Endothelial cell (in vitro differentiated cells): ENCODE data around the gene NELL1. TPM values are rescaled to one million over a fixed set of nuclear protein-coding genes. Genes with fewer than 3 reads are reported as not detected.

Experiments
- DNase-seq: peaks from one replicate; pipeline ENCODE4 v3.0.0; 2021; ENCODE audit warnings: low spot score
- H3K27ac Mint-ChIP-seq: one replicate; pipeline ENCODE4 v1.8.0; 2021; ENCODE audit warnings: mixed read lengths, inconsistent platforms; ENCODE audit not compliant: unreplicated experiment
- H3K27me3 Mint-ChIP-seq: one replicate; pipeline ENCODE4 v1.8.0; 2021; ENCODE audit warnings: mild to moderate bottlenecking, moderate library complexity, mixed read lengths, inconsistent platforms; ENCODE audit not compliant: unreplicated experiment
- H3K36me3 Mint-ChIP-seq: one replicate; pipeline ENCODE4 v1.8.0; 2021; ENCODE audit warnings: mild to moderate bottlenecking, low read depth, mixed read lengths, inconsistent platforms; ENCODE audit not compliant: unreplicated experiment
- H3K4me1 Mint-ChIP-seq: one replicate; pipeline ENCODE4 v1.8.0; 2021; ENCODE audit warnings: mild to moderate bottlenecking, mixed read lengths, inconsistent platforms; ENCODE audit not compliant: unreplicated experiment
- H3K4me3 Mint-ChIP-seq: one replicate; pipeline ENCODE4 v1.8.0; 2021; ENCODE audit warnings: mild to moderate bottlenecking, mixed read lengths, inconsistent platforms; ENCODE audit not compliant: unreplicated experiment
- H3K9me3 Mint-ChIP-seq: one replicate; pipeline ENCODE4 v1.8.0; 2021; ENCODE audit warnings: mixed read lengths, inconsistent platforms; ENCODE audit not compliant: unreplicated experiment
- CTCF ChIP-seq: fragments of 200-600 bp; sonication (generic); IDR thresholded peaks from one replicate; pipeline ENCODE4 v1.5.0; 2021; ENCODE audit warnings: antibody characterized with exemption; ENCODE audit not compliant: unreplicated experiment
- total RNA-seq: library from RNA; stranded (reverse); fragmentation: NEBNext Ultra II Directional; extraction: Animal tissue kit (Norgen Biotek cat#: 25700); gene quantifications from one replicate; pipeline ENCODE4 v1.2.1, GENCODE V29; 2021; ENCODE audit not compliant: unreplicated experiment

NELL1 gene
- total RNA-seq, 1 donor from 2014 or later, result 0.26 TPM

GRCh38 chr11:21511835-21512440, 842.6 kb downstream of the NELL1 start:
- Mint-ChIP-seq H3K4me3 (no peak overlapping the region), H3K36me3 (no peaks in the 10 kb centered on the region), H3K27ac (no peak overlapping the region), H3K4me1 (no peaks in the 10 kb centered on the region), H3K9me3 (no peaks in the 10 kb centered on the region), H3K27me3 (no peaks in the 10 kb centered on the region)
- peak; percentile 86 for DNase-seq
- peak; percentile 78 for TF ChIP-seq CTCF

GRCh38 chr11:21514316-21514715, 844.9 kb downstream of the NELL1 start:
- H3K4me1 Mint-ChIP-seq, result no peaks in the 10 kb centered on the region
- DNase-seq, result peak; percentile 50
- H3K4me3 Mint-ChIP-seq, result no peak overlapping the region
- no peaks in the 10 kb centered on the region for H3K27me3 Mint-ChIP-seq
- TF ChIP-seq CTCF, result peak; percentile 34
- no peaks in the 10 kb centered on the region for H3K9me3 Mint-ChIP-seq
- H3K36me3 Mint-ChIP-seq, result no peaks in the 10 kb centered on the region
- no peak overlapping the region for H3K27ac Mint-ChIP-seq

GRCh38 chr11:21520244-21520643, 850.9 kb downstream of the NELL1 start:
- Mint-ChIP-seq H3K36me3 (no peaks in the 10 kb centered on the region), H3K4me1 (no peaks in the 10 kb centered on the region), H3K27ac (no peak overlapping the region), H3K27me3 (no peaks in the 10 kb centered on the region), H3K4me3 (no peak overlapping the region), H3K9me3 (no peaks in the 10 kb centered on the region)
- DNase-seq, result no peak
- no peak for TF ChIP-seq CTCF

- TF ChIP-seq CTCF, result no peak
- Mint-ChIP-seq H3K27ac (no peak overlapping the region), H3K4me3 (no peak overlapping the region)
Observed at GRCh38 chr11:21529187-21529586, 859.8 kb downstream of the NELL1 start.

GRCh38 chr11:21534288-21534687, 864.9 kb downstream of the NELL1 start:
- Mint-ChIP-seq H3K4me3 (no peak overlapping the region), H3K4me1 (no peaks in the 10 kb centered on the region), H3K27me3 (peaks cover under 1% of the 10 kb centered on the region), H3K27ac (no peak overlapping the region), H3K9me3 (no peaks in the 10 kb centered on the region), H3K36me3 (no peaks in the 10 kb centered on the region)
- TF ChIP-seq CTCF, result no peak
- no peak for DNase-seq

More at GRCh38 chr11:21529187-21529586, 859.8 kb downstream of the NELL1 start:
- Mint-ChIP-seq H3K27me3 (no peaks in the 10 kb centered on the region), H3K36me3 (no peaks in the 10 kb centered on the region), H3K9me3 (no peaks in the 10 kb centered on the region), H3K4me1 (no peaks in the 10 kb centered on the region)
- no peak for DNase-seq
